HEK293 (cell line): ENCODE measurements around the gene KCNB1.

Source experiments
- CTCF ChIA-PET: fragments of 350-600 bp; formaldehyde crosslinking; extraction: SDS; loops from one replicate; lab custom pipeline; 2021; ENCODE audit warnings: antibody characterized with exemption; lab: Yijun Ruan, JAX
- POLR2A ChIA-PET: fragments of 300-600 bp; formaldehyde crosslinking; extraction: SDS; loops from one replicate; lab custom pipeline; 2020; ENCODE audit warnings: antibody characterized with exemption, inconsistent platforms; lab: Yijun Ruan, JAX
- H3K27ac ChIP-seq: fragments of 200-500 bp; sonication (Bioruptor generic); 2 replicates; pipeline ENCODE4 v1.5.1; 2014; ENCODE audit warnings: low read depth, low read length, control low read depth, inconsistent platforms; ENCODE audit errors: extremely low read depth
- H3K36me3 ChIP-seq, 2 experiments: fragments of 200-500 bp in 1 of 2; sonication (Bioruptor generic) in 1 of 2; 1 replicate in 1 of 2; 2 replicates in 1 of 2; pipeline ENCODE4 v1.5.1; 2014 to 2017; ENCODE audit warnings: inconsistent platforms in 2 of 2, low read length in 2 of 2; ENCODE audit not compliant: control insufficient read depth in 2 of 2, insufficient read depth in 1 of 2
- H3K4me1 ChIP-seq: fragments of 200-500 bp; sonication (Bioruptor generic); 2 replicates; pipeline ENCODE4 v1.5.1; 2014; ENCODE audit warnings: mild to moderate bottlenecking, low read length, inconsistent platforms; ENCODE audit not compliant: control insufficient read depth, insufficient read depth
- H3K4me3 ChIP-seq: 2 replicates; pipeline ENCODE4 v1.5.1; 2011; ENCODE audit warnings: low read depth, mild to moderate bottlenecking, control low read depth, low read length, moderate library complexity
- H3K9me3 ChIP-seq: fragments of 200-500 bp; sonication (Bioruptor generic); 2 replicates; pipeline ENCODE4 v1.5.1; 2014; ENCODE audit warnings: low read depth, low read length, inconsistent platforms; ENCODE audit not compliant: control insufficient read depth, insufficient read depth
- KLF16 ChIP-seq: fragments of 450-650 bp; formaldehyde crosslinking; IDR thresholded peaks from 2 replicates; pipeline ENCODE4 v1.5.1; 2017; ENCODE audit warnings: missing biosample characterization, missing genetic modification characterization
- KLF7 ChIP-seq: fragments of 450-650 bp; formaldehyde crosslinking; IDR thresholded peaks from 2 replicates; pipeline ENCODE4 v1.5.1; 2016; ENCODE audit warnings: missing biosample characterization, missing genetic modification characterization, borderline replicate concordance
- KLF9 ChIP-seq: fragments of 450-650 bp; formaldehyde crosslinking; IDR thresholded peaks from 2 replicates; pipeline ENCODE4 v1.5.1; 2016; ENCODE audit warnings: missing biosample characterization, missing genetic modification characterization, low read depth
- SCRT2 ChIP-seq: fragments of 450-650 bp; formaldehyde crosslinking; IDR thresholded peaks from 2 replicates; pipeline ENCODE4 v1.5.1; 2016; ENCODE audit warnings: missing biosample characterization, missing genetic modification characterization
- SP3 ChIP-seq: fragments of 450-650 bp; formaldehyde crosslinking; IDR thresholded peaks from 2 replicates; pipeline ENCODE4 v1.5.1; 2016; ENCODE audit warnings: missing biosample characterization, missing genetic modification characterization
- ZBTB8A ChIP-seq: fragments of 450-650 bp; formaldehyde crosslinking; IDR thresholded peaks from 2 replicates; pipeline ENCODE4 v1.5.1; 2016; ENCODE audit warnings: missing biosample characterization, missing genetic modification characterization
- ZFP69B ChIP-seq: fragments of 450-650 bp; formaldehyde crosslinking; IDR thresholded peaks from 2 replicates; pipeline ENCODE4 v1.5.1; 2016; ENCODE audit warnings: missing biosample characterization, missing genetic modification characterization
- ZIC2 ChIP-seq: fragments of 450-650 bp; formaldehyde crosslinking; IDR thresholded peaks from 2 replicates; pipeline ENCODE4 v1.5.1; 2016; ENCODE audit warnings: missing biosample characterization, missing genetic modification characterization
- ZNF121 ChIP-seq: fragments of 450-650 bp; formaldehyde crosslinking; IDR thresholded peaks from 2 replicates; pipeline ENCODE4 v1.5.1; 2016; ENCODE audit warnings: missing biosample characterization, missing genetic modification characterization
- ZNF140 ChIP-seq: fragments of 450-650 bp; formaldehyde crosslinking; IDR thresholded peaks from 2 replicates; pipeline ENCODE4 v1.5.1; 2016; ENCODE audit warnings: missing biosample characterization, missing genetic modification characterization
- ZNF146 ChIP-seq: fragments of 450-650 bp; formaldehyde crosslinking; IDR thresholded peaks from 2 replicates; pipeline ENCODE4 v1.5.1; 2016; ENCODE audit warnings: missing biosample characterization, missing genetic modification characterization
- ZNF155 ChIP-seq: fragments of 450-650 bp; formaldehyde crosslinking; IDR thresholded peaks from 2 replicates; pipeline ENCODE4 v1.5.1; 2016; ENCODE audit warnings: missing biosample characterization, missing genetic modification characterization
- ZNF24 ChIP-seq: fragments of 450-650 bp; formaldehyde crosslinking; IDR thresholded peaks from 2 replicates; pipeline ENCODE4 v1.5.1; 2016; ENCODE audit warnings: missing biosample characterization, missing genetic modification characterization
- ZNF266 ChIP-seq: fragments of 450-650 bp; formaldehyde crosslinking; IDR thresholded peaks from 2 replicates; pipeline ENCODE4 v1.5.1; 2016; ENCODE audit warnings: missing biosample characterization, missing genetic modification characterization, low read depth
- ZNF404 ChIP-seq: fragments of 450-650 bp; formaldehyde crosslinking; IDR thresholded peaks from 2 replicates; pipeline ENCODE4 v1.5.1; 2017; ENCODE audit warnings: missing biosample characterization, missing genetic modification characterization
- ZNF426 ChIP-seq: fragments of 450-650 bp; formaldehyde crosslinking; IDR thresholded peaks from 2 replicates; pipeline ENCODE4 v1.5.1; 2017; ENCODE audit warnings: missing biosample characterization, missing genetic modification characterization, mild to moderate bottlenecking, inconsistent platforms, moderate library complexity
- ZNF521 ChIP-seq: fragments of 450-650 bp; formaldehyde crosslinking; IDR thresholded peaks from 2 replicates; pipeline ENCODE4 v1.5.1; 2017; ENCODE audit warnings: missing biosample characterization, mild to moderate bottlenecking, missing genetic modification characterization
- ZNF561 ChIP-seq: fragments of 450-650 bp; IDR thresholded peaks from 2 replicates; pipeline ENCODE4 v1.5.1; 2018; ENCODE audit warnings: missing biosample characterization, missing genetic modification characterization, borderline replicate concordance
- ZNF654 ChIP-seq: fragments of 450-650 bp; formaldehyde crosslinking; IDR thresholded peaks from 2 replicates; pipeline ENCODE4 v1.5.1; 2016; ENCODE audit warnings: low read depth, missing biosample characterization, missing genetic modification characterization
- ZNF664 ChIP-seq: fragments of 450-650 bp; formaldehyde crosslinking; IDR thresholded peaks from 2 replicates; pipeline ENCODE4 v1.5.1; 2016; ENCODE audit warnings: missing biosample characterization, missing genetic modification characterization
- ZNF670 ChIP-seq: fragments of 450-650 bp; formaldehyde crosslinking; IDR thresholded peaks from 2 replicates; pipeline ENCODE4 v1.5.1; 2016; ENCODE audit warnings: missing biosample characterization, missing genetic modification characterization, low read depth
- ZNF677 ChIP-seq: fragments of 450-650 bp; IDR thresholded peaks from 2 replicates; pipeline ENCODE4 v1.5.0; 2018; ENCODE audit warnings: missing biosample characterization, mild to moderate bottlenecking, missing genetic modification characterization, moderate library complexity
- ZNF777 ChIP-seq: fragments of 450-650 bp; formaldehyde crosslinking; IDR thresholded peaks from 2 replicates; pipeline ENCODE4 v1.5.1; 2017; ENCODE audit warnings: missing biosample characterization, missing genetic modification characterization, borderline replicate concordance
- ZNF843 ChIP-seq: fragments of 450-650 bp; formaldehyde crosslinking; IDR thresholded peaks from 2 replicates; pipeline ENCODE4 v1.5.1; 2016; ENCODE audit warnings: missing biosample characterization, missing genetic modification characterization
- TF ChIP-seq, protein P1 (sequence below): fragments of 450-650 bp; formaldehyde crosslinking; IDR thresholded peaks from 2 replicates; pipeline ENCODE4 v1.5.1; 2017; ENCODE audit warnings: missing biosample characterization, missing genetic modification characterization
- TF ChIP-seq, protein P2 (sequence below): fragments of 450-650 bp; formaldehyde crosslinking; IDR thresholded peaks from 2 replicates; pipeline ENCODE4 v1.5.1; 2016; ENCODE audit warnings: missing biosample characterization, missing genetic modification characterization
- TF ChIP-seq, protein P3 (sequence below): fragments of 450-650 bp; IDR thresholded peaks from 2 replicates; pipeline ENCODE4 v1.5.1; 2018; ENCODE audit warnings: missing biosample characterization, missing genetic modification characterization
- TF ChIP-seq, protein P4 (sequence below): fragments of 450-650 bp; formaldehyde crosslinking; IDR thresholded peaks from 2 replicates; pipeline ENCODE4 v1.5.1; 2016; ENCODE audit warnings: missing biosample characterization, missing genetic modification characterization, low read depth
- TF ChIP-seq, protein P5 (sequence below): fragments of 450-650 bp; formaldehyde crosslinking; IDR thresholded peaks from 2 replicates; pipeline ENCODE4 v1.5.1; 2016; ENCODE audit warnings: missing biosample characterization, missing genetic modification characterization

The KCNB1 gene

DNA sequence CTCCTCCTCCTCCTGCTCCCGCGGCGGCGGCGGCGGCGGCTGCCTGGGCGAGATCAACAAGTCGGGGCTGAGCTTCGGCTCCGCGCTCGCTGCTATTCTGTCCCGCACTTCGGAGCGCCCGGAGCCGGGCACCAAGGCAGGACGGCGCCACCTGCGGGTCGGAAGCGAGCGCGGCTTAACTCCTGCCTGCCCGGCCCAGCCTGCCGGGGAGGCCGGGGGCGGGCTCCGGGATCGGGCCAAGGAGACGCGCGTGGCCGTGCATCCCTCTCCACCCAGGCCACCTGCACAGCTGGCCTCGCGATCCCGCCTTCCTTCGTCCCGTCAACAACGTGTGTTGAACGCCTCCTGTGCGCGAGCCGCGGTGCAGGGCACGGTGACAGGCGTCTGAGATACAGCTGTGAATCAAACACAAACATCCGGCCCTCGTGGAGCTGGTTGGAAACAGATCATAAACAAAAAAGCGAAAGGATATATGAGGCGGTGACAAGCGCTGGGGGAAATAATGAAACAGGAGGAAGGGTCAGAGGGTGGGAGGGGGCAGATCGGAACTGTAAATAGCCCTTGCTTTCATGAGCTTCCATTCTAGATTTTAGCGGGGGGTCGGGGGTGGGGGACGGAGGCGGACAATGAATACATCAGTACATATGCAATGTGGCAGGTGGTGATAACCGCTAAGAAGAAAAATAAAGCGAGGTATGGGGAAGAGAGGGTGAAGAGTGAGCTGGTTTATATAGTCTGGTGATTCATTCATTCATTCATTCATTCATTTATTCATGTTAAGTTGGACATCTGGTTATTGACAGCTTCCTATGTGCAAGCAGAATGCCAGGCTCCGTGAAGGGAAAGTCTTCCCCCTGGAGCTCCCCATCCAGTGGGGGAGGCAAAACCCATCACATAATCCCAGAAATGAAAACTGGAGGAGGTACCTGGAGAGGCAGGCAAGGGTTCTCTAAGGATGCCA lies 2.0 kb upstream of the KCNB1 start:
- no peak overlapping the region for H3K27ac ChIP-seq
- POLR2A ChIA-PET = no interaction called here
- 0 out of 2 replicates have a peak, but pooled peaks cover 4% of the 10 kb centered on the region for H3K4me1 ChIP-seq
- CTCF ChIA-PET = interaction anchor here (0.5 to 6.1 kb wide), 35 partner anchors 8 to 965 kb away, joined by 3 to 118 read pairs (median 4); no protein-coding TSS in a partner anchor
- H3K36me3 ChIP-seq = no peaks in the 10 kb centered on the region
- H3K9me3 ChIP-seq = no peaks in the 10 kb centered on the region
- peak overlapping the region; percentile 53 for H3K4me3 ChIP-seq
- TF ChIP-seq ZNF843 (tag by site-specific recombination) (0 out of 2 replicates have a peak, but pooled peaks have one; percentile 36), SP3 (peak; percentile 51), ZNF121 (tag by site-specific recombination) (0 out of 2 replicates have a peak, but pooled peaks have one; percentile 35), ZNF654 (tag by site-specific recombination) (peak; percentile 48), ZNF677 (no peak), KLF7 (tag by site-specific recombination) (no peak), ZNF266 (tag by site-specific recombination) (no peak), KLF16 (tag by site-specific recombination) (peak; percentile 76), ZNF561 (peak; percentile 62; the same call in 1 of the 2 replicates), ZIC2 (tag by site-specific recombination) (peak; percentile 61), ZNF670 (tag by site-specific recombination) (no peak), KLF9 (peak; percentile 31; the same call in 1 of the 2 replicates), SCRT2 (tag by site-specific recombination) (peak; percentile 99), ZNF521 (tag by site-specific recombination) (no peak), ZNF24 (tag by site-specific recombination) (peak; percentile 82; the same call in 1 of the 2 replicates), ZNF404 (tag by site-specific recombination) (no peak), ZBTB8A (tag by site-specific recombination) (peak; percentile 98), ZNF664 (tag by site-specific recombination) (no peak), ZNF146 (no peak), ZNF140 (tag by site-specific recombination) (no peak), ZNF777 (0 out of 2 replicates have a peak, but pooled peaks have one; percentile 34), ZNF426 (no peak), ZNF155 (tag by site-specific recombination) (no peak), ZFP69B (tag by site-specific recombination) (peak; percentile 57; the same call in 1 of the 2 replicates)
- TF ChIP-seq, protein P1, sequence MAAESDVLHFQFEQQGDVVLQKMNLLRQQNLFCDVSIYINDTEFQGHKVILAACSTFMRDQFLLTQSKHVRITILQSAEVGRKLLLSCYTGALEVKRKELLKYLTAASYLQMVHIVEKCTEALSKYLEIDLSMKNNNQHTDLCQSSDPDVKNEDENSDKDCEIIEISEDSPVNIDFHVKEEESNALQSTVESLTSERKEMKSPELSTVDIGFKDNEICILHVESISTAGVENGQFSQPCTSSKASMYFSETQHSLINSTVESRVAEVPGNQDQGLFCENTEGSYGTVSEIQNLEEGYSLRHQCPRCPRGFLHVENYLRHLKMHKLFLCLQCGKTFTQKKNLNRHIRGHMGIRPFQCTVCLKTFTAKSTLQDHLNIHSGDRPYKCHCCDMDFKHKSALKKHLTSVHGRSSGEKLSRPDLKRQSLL = 0 out of 2 replicates have a peak, but pooled peaks have one; percentile 52
- TF ChIP-seq, protein P2, sequence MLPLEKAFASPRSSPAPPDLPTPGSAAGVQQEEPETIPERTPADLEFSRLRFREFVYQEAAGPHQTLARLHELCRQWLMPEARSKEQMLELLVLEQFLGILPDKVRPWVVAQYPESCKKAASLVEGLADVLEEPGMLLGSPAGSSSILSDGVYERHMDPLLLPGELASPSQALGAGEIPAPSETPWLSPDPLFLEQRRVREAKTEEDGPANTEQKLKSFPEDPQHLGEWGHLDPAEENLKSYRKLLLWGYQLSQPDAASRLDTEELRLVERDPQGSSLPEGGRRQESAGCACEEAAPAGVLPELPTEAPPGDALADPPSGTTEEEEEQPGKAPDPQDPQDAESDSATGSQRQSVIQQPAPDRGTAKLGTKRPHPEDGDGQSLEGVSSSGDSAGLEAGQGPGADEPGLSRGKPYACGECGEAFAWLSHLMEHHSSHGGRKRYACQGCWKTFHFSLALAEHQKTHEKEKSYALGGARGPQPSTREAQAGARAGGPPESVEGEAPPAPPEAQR (tag by site-specific recombination) = 0 out of 2 replicates have a peak, but pooled peaks have one; percentile 46
- TF ChIP-seq, protein P3, sequence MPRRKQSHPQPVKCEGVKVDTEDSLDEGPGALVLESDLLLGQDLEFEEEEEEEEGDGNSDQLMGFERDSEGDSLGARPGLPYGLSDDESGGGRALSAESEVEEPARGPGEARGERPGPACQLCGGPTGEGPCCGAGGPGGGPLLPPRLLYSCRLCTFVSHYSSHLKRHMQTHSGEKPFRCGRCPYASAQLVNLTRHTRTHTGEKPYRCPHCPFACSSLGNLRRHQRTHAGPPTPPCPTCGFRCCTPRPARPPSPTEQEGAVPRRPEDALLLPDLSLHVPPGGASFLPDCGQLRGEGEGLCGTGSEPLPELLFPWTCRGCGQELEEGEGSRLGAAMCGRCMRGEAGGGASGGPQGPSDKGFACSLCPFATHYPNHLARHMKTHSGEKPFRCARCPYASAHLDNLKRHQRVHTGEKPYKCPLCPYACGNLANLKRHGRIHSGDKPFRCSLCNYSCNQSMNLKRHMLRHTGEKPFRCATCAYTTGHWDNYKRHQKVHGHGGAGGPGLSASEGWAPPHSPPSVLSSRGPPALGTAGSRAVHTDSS (tag by site-specific recombination) = no peak
- TF ChIP-seq, protein P4, sequence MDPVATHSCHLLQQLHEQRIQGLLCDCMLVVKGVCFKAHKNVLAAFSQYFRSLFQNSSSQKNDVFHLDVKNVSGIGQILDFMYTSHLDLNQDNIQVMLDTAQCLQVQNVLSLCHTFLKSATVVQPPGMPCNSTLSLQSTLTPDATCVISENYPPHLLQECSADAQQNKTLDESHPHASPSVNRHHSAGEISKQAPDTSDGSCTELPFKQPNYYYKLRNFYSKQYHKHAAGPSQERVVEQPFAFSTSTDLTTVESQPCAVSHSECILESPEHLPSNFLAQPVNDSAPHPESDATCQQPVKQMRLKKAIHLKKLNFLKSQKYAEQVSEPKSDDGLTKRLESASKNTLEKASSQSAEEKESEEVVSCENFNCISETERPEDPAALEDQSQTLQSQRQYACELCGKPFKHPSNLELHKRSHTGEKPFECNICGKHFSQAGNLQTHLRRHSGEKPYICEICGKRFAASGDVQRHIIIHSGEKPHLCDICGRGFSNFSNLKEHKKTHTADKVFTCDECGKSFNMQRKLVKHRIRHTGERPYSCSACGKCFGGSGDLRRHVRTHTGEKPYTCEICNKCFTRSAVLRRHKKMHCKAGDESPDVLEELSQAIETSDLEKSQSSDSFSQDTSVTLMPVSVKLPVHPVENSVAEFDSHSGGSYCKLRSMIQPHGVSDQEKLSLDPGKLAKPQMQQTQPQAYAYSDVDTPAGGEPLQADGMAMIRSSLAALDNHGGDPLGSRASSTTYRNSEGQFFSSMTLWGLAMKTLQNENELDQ = no peak
- TF ChIP-seq, protein P5, sequence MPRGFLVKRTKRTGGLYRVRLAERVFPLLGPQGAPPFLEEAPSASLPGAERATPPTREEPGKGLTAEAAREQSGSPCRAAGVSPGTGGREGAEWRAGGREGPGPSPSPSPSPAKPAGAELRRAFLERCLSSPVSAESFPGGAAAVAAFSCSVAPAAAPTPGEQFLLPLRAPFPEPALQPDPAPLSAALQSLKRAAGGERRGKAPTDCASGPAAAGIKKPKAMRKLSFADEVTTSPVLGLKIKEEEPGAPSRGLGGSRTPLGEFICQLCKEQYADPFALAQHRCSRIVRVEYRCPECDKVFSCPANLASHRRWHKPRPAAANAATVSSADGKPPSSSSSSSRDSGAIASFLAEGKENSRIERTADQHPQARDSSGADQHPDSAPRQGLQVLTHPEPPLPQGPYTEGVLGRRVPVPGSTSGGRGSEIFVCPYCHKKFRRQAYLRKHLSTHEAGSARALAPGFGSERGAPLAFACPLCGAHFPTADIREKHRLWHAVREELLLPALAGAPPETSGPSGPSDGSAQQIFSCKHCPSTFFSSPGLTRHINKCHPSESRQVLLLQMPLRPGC (tag by site-specific recombination) = no peak
